ENCODE data around the gene SMIM7. TPM values are rescaled to one million over a fixed set of nuclear protein-coding genes. Genes with fewer than 3 reads are reported as not detected.

SMIM7 gene
- total and polyA plus RNA-seq, 2 donors from 2014 or later: 66.2 to 144 TPM

- Histone ChIP-seq H3K4me3 (ENCODE audit: low read length in 3 of 3) (no peak overlapping the region), H3K4me1 (ENCODE audit: control insufficient read depth in 2 of 3, insufficient read depth in 2 of 3, low read depth in 1 of 3, low read length in 3 of 3) (peaks cover 0 to 3% (median 0%) of the 10 kb centered on the region in 3 donors), H3K9me3 (ENCODE audit: control insufficient read depth in 2 of 3, insufficient read depth in 1 of 3, low read length in 3 of 3) (no peaks in the 10 kb centered on the region), H3K27ac (ENCODE audit: low read depth in 2 of 2, low read length in 2 of 2) (no peak overlapping the region), H3K36me3 (ENCODE audit: control insufficient read depth in 2 of 3, insufficient read depth in 3 of 3, low read length in 3 of 3) (peaks cover 20 to 51% (median 35%) of the 10 kb centered on the region in 3 donors), H3K27me3 (ENCODE audit: control insufficient read depth, insufficient read depth, low read length) (no peaks in the 10 kb centered on the region), H3K9ac (ENCODE audit: low read length in 3 of 3) (no peak overlapping the region)
- intact Hi-C loops (cut with DNase I): no loop called here
- DNase-seq (no peak), FAIRE-seq (no peak)
- TF ChIP-seq CTCF (IDR thresholded peaks at IDR 0.05; ENCODE audit: borderline replicate concordance, extremely low read depth, insufficient read depth): no peak
These were observed 9.1 kb downstream of the SMIM7 start for GRCh38 chr19:16650821-16651220.

DNA sequence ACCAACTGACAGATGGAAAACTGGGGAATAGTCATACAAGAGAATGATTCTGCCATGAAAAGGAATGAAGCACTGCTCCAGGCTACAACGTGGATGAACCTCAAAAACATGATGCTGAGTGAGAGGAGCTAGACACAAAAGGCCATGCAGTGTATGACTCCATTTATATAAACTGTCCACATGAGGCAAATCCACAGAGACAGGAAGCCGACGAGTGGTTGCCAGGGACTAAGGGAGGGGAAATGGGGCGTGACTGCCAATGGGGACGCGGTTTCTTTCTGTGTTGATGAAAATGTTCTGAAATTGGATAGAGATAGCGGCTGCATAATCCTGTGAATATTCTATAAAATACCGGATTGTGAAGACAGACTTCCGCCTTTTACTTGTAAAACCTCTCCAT lies 10.2 kb downstream of the SMIM7 start:
- Histone ChIP-seq H3K27me3 (ENCODE audit: control insufficient read depth, insufficient read depth, low read length) (no peaks in the 10 kb centered on the region), H3K4me3 (ENCODE audit: low read length in 3 of 3) (no peak overlapping the region), H3K27ac (ENCODE audit: low read depth in 2 of 2, low read length in 2 of 2) (no peak overlapping the region), H3K36me3 (ENCODE audit: control insufficient read depth in 2 of 3, insufficient read depth in 3 of 3, low read length in 3 of 3) (peaks cover 23 to 52% (median 35%) of the 10 kb centered on the region in 3 donors), H3K4me1 (ENCODE audit: control insufficient read depth in 2 of 3, insufficient read depth in 2 of 3, low read depth in 1 of 3, low read length in 3 of 3) (peaks cover 0 to 3% (median 0%) of the 10 kb centered on the region in 3 donors), H3K9ac (ENCODE audit: low read length in 3 of 3) (no peak overlapping the region), H3K9me3 (ENCODE audit: control insufficient read depth in 2 of 3, insufficient read depth in 1 of 3, low read length in 3 of 3) (no peaks in the 10 kb centered on the region)
- DNase-seq (peak in 2 of 5 donors; percentile 24 to 31), FAIRE-seq (no peak)
- intact Hi-C loops (cut with DNase I): no loop called here
- no peak for TF ChIP-seq CTCF (IDR thresholded peaks at IDR 0.05; ENCODE audit: borderline replicate concordance, extremely low read depth, insufficient read depth)

DNA sequence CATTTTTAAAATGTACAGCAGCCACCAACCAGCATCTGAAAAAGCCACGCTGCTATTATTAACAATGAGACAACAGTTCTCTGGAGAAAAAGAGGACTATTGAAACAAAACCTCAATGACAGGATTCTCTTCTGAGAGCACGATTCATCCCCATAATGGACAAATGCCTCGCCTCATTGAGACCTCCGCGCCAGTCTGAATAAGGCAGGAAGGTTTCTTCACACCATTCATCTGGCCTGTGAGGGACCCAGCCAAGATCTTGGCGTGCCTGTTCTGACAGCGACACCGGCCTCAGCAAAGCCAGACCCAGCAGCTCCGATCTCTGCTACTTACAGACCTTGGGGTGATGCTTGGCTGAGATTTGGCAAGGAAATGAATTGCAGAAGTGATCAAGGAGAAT lies 14.8 kb downstream of the SMIM7 start:
- DNase-seq: no peak
- intact Hi-C loops (cut with DNase I): no loop called here
- H3K27me3 ChIP-seq (ENCODE audit: control insufficient read depth, insufficient read depth, low read length): no peaks in the 10 kb centered on the region
- peaks cover 15 to 37% (median 33%) of the 10 kb centered on the region in 3 donors for H3K36me3 ChIP-seq (ENCODE audit: control insufficient read depth in 2 of 3, insufficient read depth in 3 of 3, low read length in 3 of 3)
- FAIRE-seq: no peak
- H3K9ac ChIP-seq (ENCODE audit: low read length in 3 of 3): no peak overlapping the region
- no peaks in the 10 kb centered on the region for H3K9me3 ChIP-seq (ENCODE audit: control insufficient read depth in 2 of 3, insufficient read depth in 1 of 3, low read length in 3 of 3)
- TF ChIP-seq CTCF (IDR thresholded peaks at IDR 0.05; ENCODE audit: borderline replicate concordance, extremely low read depth, insufficient read depth): no peak
- no peak overlapping the region for H3K27ac ChIP-seq (ENCODE audit: low read depth in 2 of 2, low read length in 2 of 2)
- peaks cover 0 to 3% (median 0%) of the 10 kb centered on the region in 3 donors for H3K4me1 ChIP-seq (ENCODE audit: control insufficient read depth in 2 of 3, insufficient read depth in 2 of 3, low read depth in 1 of 3, low read length in 3 of 3)
- no peak overlapping the region for H3K4me3 ChIP-seq (ENCODE audit: low read length in 3 of 3)

- intact Hi-C loops (cut with DNase I): no loop called here
- H3K36me3 ChIP-seq (ENCODE audit: control insufficient read depth in 2 of 3, insufficient read depth in 3 of 3, low read length in 3 of 3): peaks cover 11 to 32% (median 28%) of the 10 kb centered on the region in 3 donors
- no peak for FAIRE-seq
These were observed 18.2 kb downstream of the SMIM7 start for GRCh38 chr19:16641695-16642094.

More at GRCh38 chr19:16641695-16642094, 18.2 kb downstream of the SMIM7 start:
- Histone ChIP-seq H3K4me1 (ENCODE audit: control insufficient read depth in 2 of 3, insufficient read depth in 2 of 3, low read depth in 1 of 3, low read length in 3 of 3) (no peaks in the 10 kb centered on the region), H3K9me3 (ENCODE audit: control insufficient read depth in 2 of 3, insufficient read depth in 1 of 3, low read length in 3 of 3) (no peaks in the 10 kb centered on the region), H3K4me3 (ENCODE audit: low read length in 3 of 3) (no peak overlapping the region), H3K27ac (ENCODE audit: low read depth in 2 of 2, low read length in 2 of 2) (no peak overlapping the region), H3K9ac (ENCODE audit: low read length in 3 of 3) (no peak overlapping the region), H3K27me3 (ENCODE audit: control insufficient read depth, insufficient read depth, low read length) (no peaks in the 10 kb centered on the region)
- no peak for DNase-seq
- no peak for TF ChIP-seq CTCF (IDR thresholded peaks at IDR 0.05; ENCODE audit: borderline replicate concordance, extremely low read depth, insufficient read depth)
